Liver (tissue), 9 donors: ENCODE data around the gene CLEC16A. TPM values are rescaled to one million over a fixed set of nuclear protein-coding genes. Genes with fewer than 3 reads are reported as not detected.

Experiments used
- DNase-seq: peaks from one replicate; pipeline ENCODE4 v3.0.0-alpha.2; 2017; ENCODE audit warnings: low spot score
- H3K27ac ChIP-seq, 2 donors: one replicate each; pipeline ENCODE4 v1.7.0; 2013; ENCODE audit warnings: inconsistent platforms in 2 of 2, low read length in 2 of 2, control low read depth in 1 of 2, low read depth in 1 of 2, mild to moderate bottlenecking in 1 of 2
- H3K27me3 ChIP-seq, 4 donors: one replicate each; pipeline versions ENCODE4 v1.6.1 to v1.7.0; 2013; ENCODE audit warnings: low read length in 3 of 4, inconsistent platforms in 1 of 4, mild to moderate bottlenecking in 1 of 4, moderate library complexity in 1 of 4; ENCODE audit not compliant: control insufficient read depth in 4 of 4, insufficient read depth in 4 of 4
- H3K36me3 ChIP-seq, 4 donors: one replicate each; pipeline versions ENCODE4 v1.6.1 to v1.7.0; 2013; ENCODE audit warnings: low read length in 3 of 4, mild to moderate bottlenecking in 3 of 4, low read depth in 1 of 4, moderate library complexity in 1 of 4; ENCODE audit not compliant: control insufficient read depth in 4 of 4, insufficient read depth in 3 of 4
- H3K4me1 ChIP-seq, 4 donors: one replicate each; pipeline versions ENCODE4 v1.6.1 to v1.7.0; 2013; ENCODE audit warnings: low read length in 3 of 4, mild to moderate bottlenecking in 3 of 4, moderate library complexity in 1 of 4; ENCODE audit not compliant: control insufficient read depth in 4 of 4, insufficient read depth in 4 of 4
- H3K4me3 ChIP-seq, 3 donors: one replicate each; pipeline versions ENCODE4 v1.6.1 to v1.7.0; 2013; ENCODE audit warnings: low read length in 3 of 3, control low read depth in 1 of 3, low read depth in 1 of 3, mild to moderate bottlenecking in 1 of 3
- H3K9ac ChIP-seq, 2 donors: one replicate each; pipeline ENCODE4 v1.7.0; 2013; ENCODE audit warnings: low read length in 2 of 2, mild to moderate bottlenecking in 2 of 2, moderate library complexity in 2 of 2, control low read depth in 1 of 2, low read depth in 1 of 2
- H3K9me3 ChIP-seq, 4 donors: one replicate each; pipeline versions ENCODE4 v1.6.1 to v1.7.0; 2013; ENCODE audit warnings: low read length in 3 of 4; ENCODE audit not compliant: control insufficient read depth in 4 of 4
- ATF3 ChIP-seq: IDR thresholded peaks from 2 replicates; pipeline ENCODE4 v1.6.1; 2016; ENCODE audit warnings: antibody characterized with exemption
- CTCF ChIP-seq: fragments of 150-350 bp; IDR thresholded peaks from 2 replicates; pipeline ENCODE4 v1.5.1; 2017; ENCODE audit warnings: improper control_type of control experiment, low read depth, low read length; ENCODE audit not compliant: missing input control
- EGR1 ChIP-seq, 2 donors: IDR thresholded peaks; 2 replicates each; pipeline ENCODE4 v1.6.1; 2016 to 2018; ENCODE audit warnings: antibody characterized with exemption in 2 of 2, low read depth in 2 of 2
- FOXA1 ChIP-seq: IDR thresholded peaks from 2 replicates; pipeline ENCODE4 v1.6.1; 2016; ENCODE audit warnings: antibody characterized with exemption
- FOXA2 ChIP-seq: IDR thresholded peaks from 2 replicates; pipeline ENCODE4 v1.6.1; 2016; ENCODE audit warnings: antibody characterized with exemption
- GABPA ChIP-seq, 2 donors: IDR thresholded peaks in 1 of 2; conservative IDR thresholded peaks in 1 of 2; 2 replicates each; pipeline ENCODE4 v1.6.1; 2016; ENCODE audit warnings: antibody characterized with exemption in 2 of 2, mild to moderate bottlenecking in 1 of 2, moderate library complexity in 1 of 2
- HNF4A ChIP-seq, 2 donors: conservative IDR thresholded peaks; 2 replicates each; pipeline ENCODE4 v1.6.1; 2016; ENCODE audit warnings: antibody characterized with exemption in 2 of 2, mild to moderate bottlenecking in 2 of 2
- HNF4G ChIP-seq: IDR thresholded peaks from 2 replicates; pipeline ENCODE4 v1.6.1; 2016; ENCODE audit warnings: antibody characterized with exemption
- JUND ChIP-seq, 2 donors: IDR thresholded peaks; 2 replicates each; pipeline ENCODE4 v1.6.1; 2016; ENCODE audit warnings: antibody characterized with exemption in 2 of 2
- MAX ChIP-seq: IDR thresholded peaks from 2 replicates; pipeline ENCODE4 v1.6.1; 2016; ENCODE audit warnings: antibody characterized with exemption
- NR2F2 ChIP-seq: IDR thresholded peaks from 2 replicates; pipeline ENCODE4 v1.6.1; 2016; ENCODE audit warnings: antibody characterized with exemption
- RAD21 ChIP-seq, 2 donors: IDR thresholded peaks; 2 replicates each; pipeline ENCODE4 v1.6.1; 2016; ENCODE audit warnings: antibody characterized with exemption in 2 of 2, mild to moderate bottlenecking in 2 of 2
- REST ChIP-seq: IDR thresholded peaks from 2 replicates; pipeline ENCODE4 v1.6.1; 2016; ENCODE audit warnings: antibody characterized with exemption, mild to moderate bottlenecking
- SP1 ChIP-seq: IDR thresholded peaks from 2 replicates; pipeline ENCODE4 v1.6.1; 2018; ENCODE audit warnings: antibody characterized with exemption, mild to moderate bottlenecking
- TAF1 ChIP-seq: conservative IDR thresholded peaks from 2 replicates; pipeline ENCODE4 v1.6.1; 2016; ENCODE audit warnings: antibody characterized with exemption, mild to moderate bottlenecking
- YY1 ChIP-seq: IDR thresholded peaks from 2 replicates; pipeline ENCODE4 v1.6.1; 2016; ENCODE audit warnings: antibody characterized with exemption, mild to moderate bottlenecking
- ZBTB33 ChIP-seq: IDR thresholded peaks from 2 replicates; pipeline ENCODE4 v1.6.1; 2016; ENCODE audit warnings: antibody characterized with exemption
- WGBS: extraction: QIAGEN DNeasy Blood & Tissue Kit; methylation state at CpG from one replicate; pipeline ENCODE4 v1.1.7; 2013; 5-methylcytosine and 5-hydroxymethylcytosine counted together
- polyA plus RNA-seq, 2 donors: library from polyadenylated mRNA; stranded (reverse) in 1 of 2; unstranded in 1 of 2; fragments of 200-250 nt in 1 of 2; fragments of >200 nt in 1 of 2; fragmentation: Nextera tagmentation in 1 of 2; extraction: Ambion mirVana in 1 of 2; gene quantifications; one replicate each; pipeline versions ENCODE4 v1.2.1 to v1.2.3, GENCODE V29; 2013 to 2015
- total RNA-seq, 2 donors: library from RNA; depleted of rRNA; stranded (reverse); fragments of >200 nt; gene quantifications; one replicate each; pipeline ENCODE4 v1.2.3, GENCODE V29; 2014
- donor health status: healthy.
- donor health status: healthy.
- donor health status: healthy.
- donor health status: healthy.
- donor health status: healthy.

Gene CLEC16A
- total and polyA plus RNA-seq, 4 donors: 9.7 to 23.0 (median 17.4) TPM

- no peak overlapping the region for H3K9ac ChIP-seq
- H3K27ac ChIP-seq: no peak overlapping the region
- TF ChIP-seq GABPA (IDR thresholded peaks at IDR 0.05 in 1 of 2, conservative IDR thresholded peaks at IDR 0.05 in 1 of 2) (no peak), CTCF (no peak), EGR1 (IDR thresholded peaks at IDR 0.05; ENCODE audit: low read depth in 2 of 2) (no peak), HNF4A (conservative IDR thresholded peaks at IDR 0.05) (no peak)
- peaks cover 6 to 15% (median 9%) of the 10 kb centered on the region in 4 donors for H3K4me1 ChIP-seq
- H3K4me3 ChIP-seq: no peak overlapping the region
- no peaks in the 10 kb centered on the region for H3K9me3 ChIP-seq
- peaks cover 0 to 1% (median 0%) of the 10 kb centered on the region in 4 donors for H3K36me3 ChIP-seq
- no peak for DNase-seq
- 97% methylated on average over 7 of the region's 7 CpGs for WGBS
- H3K27me3 ChIP-seq: no peaks in the 10 kb centered on the region
Measured at GRCh38 chr16:11142261-11142630, 197.9 kb downstream of the CLEC16A start.

GRCh38 chr16:11142951-11143350, 198.6 kb downstream of the CLEC16A start:
- H3K27me3 ChIP-seq: no peaks in the 10 kb centered on the region
- WGBS: 93% methylated on average over 7 of the region's 7 CpGs
- DNase-seq: no peak
- H3K27ac ChIP-seq: no peak overlapping the region
- H3K4me1 ChIP-seq: peaks cover 6 to 15% (median 9%) of the 10 kb centered on the region in 4 donors
- no peaks in the 10 kb centered on the region for H3K9me3 ChIP-seq
- no peak overlapping the region for H3K9ac ChIP-seq
- H3K4me3 ChIP-seq: no peak overlapping the region
- H3K36me3 ChIP-seq: peaks cover 0 to 1% (median 0%) of the 10 kb centered on the region in 4 donors
- no peak for TF ChIP-seq REST
- TF ChIP-seq HNF4G: no peak
- TF ChIP-seq RAD21 (IDR thresholded peaks at IDR 0.05): no peak
- TF ChIP-seq JUND (IDR thresholded peaks at IDR 0.05): no peak
- TF ChIP-seq FOXA2: no peak
- no peak for TF ChIP-seq NR2F2
- no peak for TF ChIP-seq ATF3
- TF ChIP-seq HNF4A (conservative IDR thresholded peaks at IDR 0.05): no peak
- no peak for TF ChIP-seq YY1
- no peak for TF ChIP-seq ZBTB33
- TF ChIP-seq MAX: no peak
- TF ChIP-seq SP1: no peak
- TF ChIP-seq TAF1: no peak
- TF ChIP-seq FOXA1: no peak
- no peak for TF ChIP-seq CTCF
- no peak for TF ChIP-seq GABPA (IDR thresholded peaks at IDR 0.05 in 1 of 2, conservative IDR thresholded peaks at IDR 0.05 in 1 of 2)
- no peak for TF ChIP-seq EGR1 (IDR thresholded peaks at IDR 0.05; ENCODE audit: low read depth in 2 of 2)
